ENCODE measurements around the gene MNX1.
A peak's percentile ranks its signal among the peaks of the same experiment; 100 is the strongest.

Gene MNX1

GRCh38 chr7:157010588-157011332 lies at the start of gene MNX1:
MNX1 (minus strand) TSS chr7:157010663; CDS start chr7:157010350, 313 bp downstream.
- peaks cover 5% of the 10 kb centered on the region for H3K4me1 Mint-ChIP-seq (ENCODE audit: low read depth)
- H3K36me3 Mint-ChIP-seq (ENCODE audit: low read depth), result no peaks in the 10 kb centered on the region
- H3K4me3 Mint-ChIP-seq, result peak within 1 kb of the TSS; percentile 0
- H3K27me3 Mint-ChIP-seq, result peaks cover 90% of the 10 kb centered on the region
- intact Hi-C loops (cut with micrococcal nuclease), result no loop called here
- no peak within 1 kb of the TSS for H3K27ac Mint-ChIP-seq
- H3K9me3 Mint-ChIP-seq, result no peaks in the 10 kb centered on the region

GRCh38 chr7:157059534-157059933 lies 49.1 kb upstream of the MNX1 start:
- no peak overlapping the region for H3K4me3 Mint-ChIP-seq
- peaks cover 5% of the 10 kb centered on the region for H3K27me3 Mint-ChIP-seq
- H3K27ac Mint-ChIP-seq, result no peak overlapping the region
- intact Hi-C loops (cut with micrococcal nuclease), result no loop called here
- H3K4me1 Mint-ChIP-seq (ENCODE audit: low read depth), result no peaks in the 10 kb centered on the region
- H3K36me3 Mint-ChIP-seq (ENCODE audit: low read depth), result no peaks in the 10 kb centered on the region
- H3K9me3 Mint-ChIP-seq, result peaks cover 21% of the 10 kb centered on the region

GRCh38 chr7:157058701-157059100 lies 48.2 kb upstream of the MNX1 start:
- H3K9me3 Mint-ChIP-seq, result peaks cover 17% of the 10 kb centered on the region
- H3K27ac Mint-ChIP-seq, result no peak overlapping the region
- intact Hi-C loops (cut with micrococcal nuclease), result no loop called here
- H3K4me3 Mint-ChIP-seq, result no peak overlapping the region
- peaks cover 5% of the 10 kb centered on the region for H3K27me3 Mint-ChIP-seq
- H3K4me1 Mint-ChIP-seq (ENCODE audit: low read depth), result no peaks in the 10 kb centered on the region
- H3K36me3 Mint-ChIP-seq (ENCODE audit: low read depth), result no peaks in the 10 kb centered on the region

GRCh38 chr7:157058068-157058467 lies 47.6 kb upstream of the MNX1 start:
- intact Hi-C loops (cut with micrococcal nuclease), result no loop called here
- H3K27ac Mint-ChIP-seq, result no peak overlapping the region
- H3K4me1 Mint-ChIP-seq (ENCODE audit: low read depth), result no peaks in the 10 kb centered on the region
- peaks cover 14% of the 10 kb centered on the region for H3K9me3 Mint-ChIP-seq
- peaks cover 11% of the 10 kb centered on the region for H3K27me3 Mint-ChIP-seq
- no peak overlapping the region for H3K4me3 Mint-ChIP-seq
- no peaks in the 10 kb centered on the region for H3K36me3 Mint-ChIP-seq (ENCODE audit: low read depth)

- Mint-ChIP-seq H3K27me3 (peaks cover 11% of the 10 kb centered on the region), H3K4me3 (no peak overlapping the region), H3K36me3 (ENCODE audit: low read depth) (no peaks in the 10 kb centered on the region), H3K4me1 (ENCODE audit: low read depth) (no peaks in the 10 kb centered on the region), H3K27ac (no peak overlapping the region), H3K9me3 (peaks cover 7% of the 10 kb centered on the region)
- intact Hi-C loops (cut with micrococcal nuclease), result no loop called here
Measured at GRCh38 chr7:157056957-157057902, 46.8 kb upstream of the MNX1 start.

GRCh38 chr7:157056246-157056645 lies 45.8 kb upstream of the MNX1 start:
- intact Hi-C loops (cut with micrococcal nuclease), result no loop called here
- H3K36me3 Mint-ChIP-seq (ENCODE audit: low read depth), result no peaks in the 10 kb centered on the region
- H3K27me3 Mint-ChIP-seq, result peaks cover 10% of the 10 kb centered on the region
- no peak overlapping the region for H3K4me3 Mint-ChIP-seq
- no peaks in the 10 kb centered on the region for H3K4me1 Mint-ChIP-seq (ENCODE audit: low read depth)
- no peak overlapping the region for H3K27ac Mint-ChIP-seq
- H3K9me3 Mint-ChIP-seq, result no peaks in the 10 kb centered on the region

- peaks cover 13% of the 10 kb centered on the region for H3K27me3 Mint-ChIP-seq
- H3K4me1 Mint-ChIP-seq (ENCODE audit: low read depth), result no peaks in the 10 kb centered on the region
- no peaks in the 10 kb centered on the region for H3K9me3 Mint-ChIP-seq
- H3K36me3 Mint-ChIP-seq (ENCODE audit: low read depth), result no peaks in the 10 kb centered on the region
- H3K4me3 Mint-ChIP-seq, result no peak overlapping the region
- H3K27ac Mint-ChIP-seq, result no peak overlapping the region
- intact Hi-C loops (cut with micrococcal nuclease), result no loop called here
Measured at GRCh38 chr7:157054927-157055326, 44.5 kb upstream of the MNX1 start.

- Mint-ChIP-seq H3K36me3 (ENCODE audit: low read depth) (no peaks in the 10 kb centered on the region), H3K9me3 (no peaks in the 10 kb centered on the region), H3K27me3 (peaks cover 13% of the 10 kb centered on the region), H3K4me3 (no peak overlapping the region), H3K27ac (no peak overlapping the region), H3K4me1 (ENCODE audit: low read depth) (no peaks in the 10 kb centered on the region)
- intact Hi-C loops (cut with micrococcal nuclease), result no loop called here
Measured at GRCh38 chr7:157053118-157053517, 42.7 kb upstream of the MNX1 start.

GRCh38 chr7:157047148-157047547 lies 36.7 kb upstream of the MNX1 start:
- intact Hi-C loops (cut with micrococcal nuclease), result no loop called here
- no peak overlapping the region for H3K4me3 Mint-ChIP-seq
- no peak overlapping the region for H3K27ac Mint-ChIP-seq
- H3K36me3 Mint-ChIP-seq (ENCODE audit: low read depth), result no peaks in the 10 kb centered on the region
- peaks cover 7% of the 10 kb centered on the region for H3K27me3 Mint-ChIP-seq
- H3K4me1 Mint-ChIP-seq (ENCODE audit: low read depth), result no peaks in the 10 kb centered on the region
- H3K9me3 Mint-ChIP-seq, result no peaks in the 10 kb centered on the region

GRCh38 chr7:157046681-157047080 lies 36.2 kb upstream of the MNX1 start:
- Mint-ChIP-seq H3K4me1 (ENCODE audit: low read depth) (no peaks in the 10 kb centered on the region), H3K4me3 (no peak overlapping the region), H3K27me3 (peaks cover 11% of the 10 kb centered on the region), H3K27ac (no peak overlapping the region), H3K36me3 (ENCODE audit: low read depth) (no peaks in the 10 kb centered on the region), H3K9me3 (no peaks in the 10 kb centered on the region)
- intact Hi-C loops (cut with micrococcal nuclease), result no loop called here

GRCh38 chr7:157044943-157045660 lies 34.6 kb upstream of the MNX1 start:
- no peaks in the 10 kb centered on the region for H3K36me3 Mint-ChIP-seq (ENCODE audit: low read depth)
- H3K27me3 Mint-ChIP-seq, result peaks cover 12% of the 10 kb centered on the region
- H3K4me3 Mint-ChIP-seq, result no peak overlapping the region
- H3K4me1 Mint-ChIP-seq (ENCODE audit: low read depth), result no peaks in the 10 kb centered on the region
- H3K27ac Mint-ChIP-seq, result no peak overlapping the region
- intact Hi-C loops (cut with micrococcal nuclease), result no loop called here
- no peaks in the 10 kb centered on the region for H3K9me3 Mint-ChIP-seq

GRCh38 chr7:157044147-157044687 lies 33.8 kb upstream of the MNX1 start:
- H3K9me3 Mint-ChIP-seq, result no peaks in the 10 kb centered on the region

GRCh38 chr7:157043745-157044144 lies 33.3 kb upstream of the MNX1 start:
- no peak overlapping the region for H3K27ac Mint-ChIP-seq
- intact Hi-C loops (cut with micrococcal nuclease), result no loop called here
- H3K36me3 Mint-ChIP-seq (ENCODE audit: low read depth), result no peaks in the 10 kb centered on the region
- peaks cover 10% of the 10 kb centered on the region for H3K27me3 Mint-ChIP-seq
- no peak overlapping the region for H3K4me3 Mint-ChIP-seq
- no peaks in the 10 kb centered on the region for H3K4me1 Mint-ChIP-seq (ENCODE audit: low read depth)
- no peaks in the 10 kb centered on the region for H3K9me3 Mint-ChIP-seq

More at GRCh38 chr7:157044147-157044687, 33.8 kb upstream of the MNX1 start:
- intact Hi-C loops (cut with micrococcal nuclease), result no loop called here
- Mint-ChIP-seq H3K4me3 (no peak overlapping the region), H3K4me1 (ENCODE audit: low read depth) (no peaks in the 10 kb centered on the region), H3K27me3 (peaks cover 10% of the 10 kb centered on the region), H3K36me3 (ENCODE audit: low read depth) (no peaks in the 10 kb centered on the region), H3K27ac (no peak overlapping the region)
